ENCODE data around the gene PITHD1.
"Not testable (repeated sequence)": the region's sequence is repeated elsewhere in the genome, so short reads cannot be mapped to it uniquely, and the experiment has no call there.

PITHD1 gene

GRCh38 chr1:23799570-23800399 lies 21.6 kb downstream of the PITHD1 start:
- no peak for DNase-seq

GRCh38 chr1:23800400-23801337 lies 22.5 kb downstream of the PITHD1 start, which contains the start of gene GALE:
GALE (minus strand) TSS chr1:23800754; CDS start chr1:23799007, 1,747 bp downstream.
- peak; percentile 68 for DNase-seq

- no peak for DNase-seq
These were observed 23.1 kb downstream of the PITHD1 start for GRCh38 chr1:23801338-23801748.

GRCh38 chr1:23801876-23802275 lies 23.7 kb downstream of the PITHD1 start:
- no peak for DNase-seq

GRCh38 chr1:23802809-23803342 lies 24.7 kb downstream of the PITHD1 start:
- DNase-seq, result not testable (repeated sequence)

DNA sequence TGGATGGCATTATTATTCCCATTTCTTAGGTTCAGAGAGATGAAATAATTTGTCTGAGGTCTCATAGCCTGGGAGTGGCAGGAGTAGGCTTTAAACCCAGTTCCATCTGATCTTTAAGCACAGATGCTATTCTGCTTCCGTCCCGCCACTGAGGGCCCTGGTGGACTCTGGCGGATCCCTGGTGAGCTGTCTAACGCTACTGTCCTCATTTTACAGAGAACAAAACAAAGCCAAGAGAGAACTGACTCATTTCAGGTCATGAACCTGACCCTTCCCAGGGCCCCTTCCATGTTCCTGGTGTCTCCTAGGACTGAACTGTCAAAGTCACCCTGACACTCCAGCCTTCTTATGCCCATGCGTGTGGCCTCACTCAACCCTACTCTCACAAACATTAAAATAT lies 25.5 kb downstream of the PITHD1 start:
- no peak for DNase-seq

DNA sequence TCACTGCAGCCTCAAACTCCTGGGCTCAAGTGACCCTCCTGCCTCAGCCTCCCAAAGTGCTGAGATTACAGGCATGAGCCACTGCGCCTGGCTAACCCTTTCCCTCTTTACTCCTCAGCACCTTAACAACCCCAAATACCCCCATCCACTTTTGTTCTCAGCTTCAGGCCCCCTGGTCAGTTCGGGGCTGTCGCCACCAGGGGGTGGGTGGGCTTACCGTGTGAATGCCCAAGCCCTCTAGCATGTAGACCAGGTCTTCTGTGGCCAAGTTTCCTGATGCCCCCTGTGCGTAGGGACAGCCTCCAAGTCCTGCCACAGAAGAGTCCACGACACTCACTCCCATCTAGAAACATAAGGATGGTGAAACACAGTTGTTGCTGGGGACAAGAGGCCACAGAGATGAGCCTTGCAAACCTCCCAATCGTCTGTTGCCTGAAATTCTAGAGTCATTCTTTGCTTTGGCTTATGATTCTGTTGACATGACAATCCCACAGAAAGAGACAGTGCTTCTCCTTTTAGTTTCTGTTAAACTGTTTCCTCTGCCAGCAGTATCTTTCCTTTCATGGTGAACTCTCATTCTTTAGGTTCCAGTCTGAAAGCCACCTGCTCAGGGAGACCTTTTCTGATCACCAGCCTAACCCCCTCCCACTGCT lies 26.1 kb downstream of the PITHD1 start:
- DNase-seq, result no peak

- no peak for DNase-seq
These were observed 26.8 kb downstream of the PITHD1 start for GRCh38 chr1:23805025-23805424.

DNA sequence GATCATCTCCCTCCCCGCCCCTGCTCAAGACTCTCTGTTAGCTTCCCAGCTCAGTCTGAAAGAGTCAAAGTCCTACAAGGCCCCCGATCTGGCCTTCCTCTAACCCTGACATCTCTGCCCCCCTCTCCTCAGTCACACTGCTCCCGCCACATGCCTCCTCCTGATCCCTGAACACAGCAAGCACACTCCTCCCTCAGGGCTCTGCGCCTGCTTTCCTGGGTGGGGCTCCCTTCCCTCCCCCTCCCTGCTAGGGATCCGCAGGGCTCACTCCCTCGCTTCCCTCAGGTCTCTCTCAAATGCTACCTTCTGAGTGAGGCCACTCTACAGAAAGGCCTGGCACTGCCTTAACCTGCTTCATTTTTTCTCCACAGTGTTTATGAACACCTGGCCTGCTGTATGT lies 28.1 kb downstream of the PITHD1 start:
- DNase-seq, result no peak

DNA sequence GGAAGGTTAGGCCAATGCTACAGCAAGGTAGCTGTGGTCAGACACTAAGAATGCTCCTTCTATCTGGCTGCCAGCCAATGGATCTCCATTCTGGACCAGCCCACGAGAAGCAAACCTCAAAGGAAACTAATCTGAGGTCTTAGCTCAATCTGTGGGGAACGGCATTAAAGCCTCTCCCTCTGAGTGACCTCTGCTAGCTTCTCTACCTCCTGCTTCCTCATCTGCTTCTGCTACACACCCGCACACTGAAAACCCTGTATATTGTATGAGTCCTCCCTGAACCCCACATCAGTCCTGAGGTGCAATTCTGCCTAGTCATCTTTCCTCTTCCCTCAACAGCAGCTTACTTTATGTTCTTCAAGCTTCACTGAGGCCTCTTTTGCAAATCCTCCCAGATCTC lies 29.2 kb downstream of the PITHD1 start:
- DNase-seq, result no peak

- peak; percentile 69 for DNase-seq
These were observed 31.5 kb downstream of the PITHD1 start for GRCh38 chr1:23809751-23810171.

DNA sequence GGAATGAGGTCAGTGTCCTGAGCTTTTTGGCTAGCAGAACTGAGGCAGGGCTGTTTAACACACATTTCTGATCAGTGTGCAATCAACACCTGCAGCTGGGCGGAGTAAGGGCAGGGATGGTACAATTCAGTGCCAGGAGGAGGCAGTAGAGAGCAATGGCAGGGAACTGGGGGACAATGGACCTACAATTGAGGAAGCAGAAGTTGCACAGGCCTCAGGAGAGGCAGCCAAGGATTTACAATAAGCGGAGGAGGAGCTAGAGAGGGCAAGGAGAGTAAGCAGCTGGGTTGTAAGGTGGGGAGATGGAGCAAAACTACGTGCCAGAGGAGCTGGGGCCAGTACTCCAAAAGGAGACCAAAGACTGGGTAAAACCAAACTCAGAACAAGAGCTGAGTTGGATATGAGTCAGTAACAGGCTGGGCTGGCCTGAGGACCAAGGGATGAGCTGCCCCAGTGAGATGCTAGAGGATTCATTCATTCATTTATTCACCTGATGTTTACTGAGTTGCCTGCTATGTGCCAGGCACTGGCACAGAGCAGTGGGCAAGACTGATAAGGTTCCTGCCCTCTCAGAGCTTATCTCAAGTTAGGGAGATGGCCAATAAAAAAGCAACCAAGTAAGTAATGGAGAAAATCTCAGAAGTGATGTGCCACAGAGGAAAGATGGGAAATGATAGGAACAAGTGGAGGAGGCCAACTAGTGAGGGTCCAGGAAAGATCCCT lies 32.8 kb downstream of the PITHD1 start:
- DNase-seq, result peak; percentile 23

- DNase-seq, result no peak
These were observed 35.8 kb downstream of the PITHD1 start for GRCh38 chr1:23814016-23814415.

- DNase-seq, result no peak
These were observed 38.1 kb downstream of the PITHD1 start for GRCh38 chr1:23816361-23816760.

GRCh38 chr1:23816906-23817305 lies 38.7 kb downstream of the PITHD1 start:
- DNase-seq, result peak; percentile 28

- DNase-seq, result no peak
These were observed 39.4 kb downstream of the PITHD1 start for GRCh38 chr1:23817633-23818032.

DNA sequence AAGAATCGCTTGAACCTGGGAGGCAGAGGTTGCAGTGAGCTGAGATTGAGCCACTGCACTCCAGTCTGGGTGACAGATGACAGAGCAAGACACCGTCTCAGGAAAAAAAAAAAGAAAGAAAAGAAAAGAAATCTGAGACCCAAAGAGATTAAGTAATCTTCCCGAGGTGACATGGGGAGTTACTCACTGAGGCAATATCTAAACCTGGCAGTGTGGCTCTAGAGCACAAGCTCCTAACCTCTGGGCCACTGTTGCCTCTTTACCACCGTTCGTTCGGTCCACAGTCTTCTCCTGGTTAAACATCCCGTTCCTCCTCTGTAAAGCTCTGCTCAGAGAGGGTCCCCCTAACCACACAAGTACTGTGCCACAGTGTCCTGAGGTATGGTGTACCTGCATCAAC lies 45.5 kb downstream of the PITHD1 start:
- no peak for DNase-seq

GRCh38 chr1:23824711-23825075 lies 46.5 kb downstream of the PITHD1 start:
- no peak for DNase-seq

- peak; percentile 74 for DNase-seq
These were observed 47.0 kb downstream of the PITHD1 start, which contains the start of gene HMGCL for GRCh38 chr1:23825076-23825761. HMGCL (minus strand) TSS chr1:23825429; CDS start chr1:23825415, 14 bp downstream.

DNA sequence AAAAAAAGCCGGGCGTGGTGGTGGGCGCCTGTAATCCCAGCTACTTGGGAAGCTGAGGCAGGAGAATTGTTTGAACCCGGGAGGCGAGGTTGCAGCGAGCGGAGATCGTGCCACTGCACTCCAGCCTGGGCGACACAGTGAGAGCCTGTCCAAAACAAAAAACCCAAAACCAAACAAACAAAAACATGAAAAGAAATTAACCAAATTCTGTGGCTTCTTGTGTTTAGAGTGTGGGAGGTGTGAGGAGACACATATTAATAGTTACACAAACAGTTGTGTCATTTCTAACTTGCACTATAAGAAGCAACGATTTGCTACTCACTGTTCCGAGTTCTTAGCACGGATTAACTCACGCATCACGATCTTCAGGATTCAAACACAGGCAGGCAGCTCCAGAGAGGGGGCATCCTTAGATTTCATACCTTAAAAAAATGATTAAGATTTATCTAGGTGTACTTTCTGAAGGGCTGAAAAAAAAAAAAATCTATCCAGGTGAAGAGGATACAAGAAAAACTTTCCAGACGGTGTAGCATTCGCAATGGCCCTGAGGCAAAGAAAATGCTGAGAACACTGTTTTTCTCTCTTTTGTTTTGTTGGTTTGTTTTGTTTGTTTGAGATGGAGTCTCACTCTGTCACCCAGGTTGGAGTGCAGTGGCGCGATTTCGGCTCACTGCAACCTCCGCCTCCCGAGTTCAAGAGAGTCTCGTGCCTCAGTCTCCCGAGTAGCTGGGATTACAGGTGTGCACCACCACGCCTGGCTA lies 47.7 kb downstream of the PITHD1 start:
- no peak for DNase-seq

DNA sequence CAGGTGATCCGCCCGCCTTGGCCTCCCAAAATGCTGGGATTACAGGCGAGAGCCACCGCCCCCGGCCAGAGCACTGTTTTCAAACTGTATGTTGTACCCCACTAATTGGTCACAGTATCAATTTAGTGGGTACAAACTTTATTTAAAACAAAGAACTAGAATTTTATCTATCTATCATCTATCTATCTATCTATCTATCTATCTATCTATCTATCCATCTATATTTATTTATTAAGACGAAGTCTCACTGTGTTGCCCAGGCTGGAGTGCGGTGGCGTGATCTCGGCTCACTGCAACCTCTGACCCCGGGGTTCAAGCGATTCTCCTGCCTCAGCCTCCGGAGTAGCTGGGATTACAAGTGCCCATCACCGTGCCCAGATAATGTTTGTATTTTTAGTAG lies 48.4 kb downstream of the PITHD1 start:
- not testable (repeated sequence) for DNase-seq
